ENCODE results near the gene AIF1L.
"Not testable (repeated sequence)": the region's sequence is repeated elsewhere in the genome, so short reads cannot be mapped to it uniquely, and the experiment has no call there.

AIF1L gene

DNA sequence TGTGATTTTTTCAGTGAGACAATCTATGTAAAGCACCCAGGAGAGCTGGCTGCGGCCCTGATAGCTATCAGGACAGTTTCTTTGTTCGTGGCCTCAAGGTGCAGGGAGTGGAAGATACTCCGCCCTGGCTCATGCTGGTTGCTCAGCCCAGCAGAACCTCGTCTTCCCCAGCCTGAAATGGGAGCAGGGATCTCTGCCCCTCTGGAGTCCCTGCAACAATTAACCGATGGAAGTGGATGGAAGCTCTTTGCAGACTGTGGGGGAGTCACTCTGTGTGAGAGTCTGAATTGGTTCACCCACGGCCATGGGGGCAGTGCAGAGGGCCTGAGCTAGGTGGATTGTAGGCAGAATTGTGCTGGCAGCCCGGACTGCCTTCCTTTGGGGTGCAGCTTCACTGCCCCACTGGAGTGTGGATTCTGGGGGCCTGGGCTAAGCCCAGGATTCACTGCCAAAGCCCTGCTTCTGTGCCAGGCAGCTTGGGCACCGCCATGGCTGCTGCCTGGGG, 2.8 kb downstream of the AIF1L start:
- peaks cover 8% of the 10 kb centered on the region for H3K4me1 ChIP-seq (ENCODE audit: control insufficient read depth, insufficient read depth, low read length, poor library complexity, severe bottlenecking)
- peaks cover 8% of the 10 kb centered on the region for H3K27me3 ChIP-seq (replicated peaks; ENCODE audit: control insufficient read depth, insufficient read depth, low read length, poor library complexity, severe bottlenecking)
- no peaks in the 10 kb centered on the region for H3K9me3 ChIP-seq (ENCODE audit: control insufficient read depth, low read length)
- DNase-seq: no peak
- no peaks in the 10 kb centered on the region for H3K36me3 ChIP-seq (ENCODE audit: control insufficient read depth, insufficient read depth, low read length)
- no peak overlapping the region for H3K4me3 ChIP-seq (ENCODE audit: insufficient read depth, low read depth, low read length, poor library complexity, severe bottlenecking)
- H3K27ac ChIP-seq (ENCODE audit: insufficient read depth, low read length, poor library complexity, severe bottlenecking): no peak overlapping the region

GRCh38 chr9:131099845-131100244, 3.5 kb downstream of the AIF1L start:
- H3K4me1 ChIP-seq (ENCODE audit: control insufficient read depth, insufficient read depth, low read length, poor library complexity, severe bottlenecking); H3K9me3 ChIP-seq (ENCODE audit: control insufficient read depth, low read length); DNase-seq; H3K27ac ChIP-seq (ENCODE audit: insufficient read depth, low read length, poor library complexity, severe bottlenecking); H3K27me3 ChIP-seq (replicated peaks; ENCODE audit: control insufficient read depth, insufficient read depth, low read length, poor library complexity, severe bottlenecking); H3K36me3 ChIP-seq (ENCODE audit: control insufficient read depth, insufficient read depth, low read length); H3K4me3 ChIP-seq (ENCODE audit: insufficient read depth, low read depth, low read length, poor library complexity, severe bottlenecking): not testable (repeated sequence)

DNA sequence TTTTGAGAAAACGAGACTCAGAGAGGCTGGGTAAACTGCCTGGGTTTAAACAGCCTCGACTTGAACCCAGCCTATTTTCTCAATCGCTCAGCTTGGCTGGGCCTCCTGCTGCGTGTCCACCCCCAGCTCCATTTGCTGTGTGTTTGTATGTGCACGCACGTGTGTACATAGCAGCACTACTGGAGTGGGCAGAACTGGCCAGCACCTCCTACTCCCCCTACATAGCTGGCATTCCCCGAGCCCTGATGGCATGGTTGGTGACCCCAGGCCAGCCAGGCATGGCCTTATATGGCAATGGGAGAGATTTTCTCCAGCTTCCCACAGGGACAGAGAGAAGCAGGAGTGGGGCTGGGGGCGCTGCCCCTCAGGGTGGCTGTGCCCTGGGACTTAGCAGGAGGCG, 4.1 kb downstream of the AIF1L start:
- Histone ChIP-seq H3K4me3 (ENCODE audit: insufficient read depth, low read depth, low read length, poor library complexity, severe bottlenecking) (no peak overlapping the region), H3K36me3 (ENCODE audit: control insufficient read depth, insufficient read depth, low read length) (no peaks in the 10 kb centered on the region), H3K4me1 (ENCODE audit: control insufficient read depth, insufficient read depth, low read length, poor library complexity, severe bottlenecking) (peaks cover 8% of the 10 kb centered on the region), H3K27ac (ENCODE audit: insufficient read depth, low read length, poor library complexity, severe bottlenecking) (no peak overlapping the region), H3K9me3 (ENCODE audit: control insufficient read depth, low read length) (no peaks in the 10 kb centered on the region), H3K27me3 (replicated peaks; ENCODE audit: control insufficient read depth, insufficient read depth, low read length, poor library complexity, severe bottlenecking) (peaks cover 5% of the 10 kb centered on the region)
- no peak for DNase-seq

DNA sequence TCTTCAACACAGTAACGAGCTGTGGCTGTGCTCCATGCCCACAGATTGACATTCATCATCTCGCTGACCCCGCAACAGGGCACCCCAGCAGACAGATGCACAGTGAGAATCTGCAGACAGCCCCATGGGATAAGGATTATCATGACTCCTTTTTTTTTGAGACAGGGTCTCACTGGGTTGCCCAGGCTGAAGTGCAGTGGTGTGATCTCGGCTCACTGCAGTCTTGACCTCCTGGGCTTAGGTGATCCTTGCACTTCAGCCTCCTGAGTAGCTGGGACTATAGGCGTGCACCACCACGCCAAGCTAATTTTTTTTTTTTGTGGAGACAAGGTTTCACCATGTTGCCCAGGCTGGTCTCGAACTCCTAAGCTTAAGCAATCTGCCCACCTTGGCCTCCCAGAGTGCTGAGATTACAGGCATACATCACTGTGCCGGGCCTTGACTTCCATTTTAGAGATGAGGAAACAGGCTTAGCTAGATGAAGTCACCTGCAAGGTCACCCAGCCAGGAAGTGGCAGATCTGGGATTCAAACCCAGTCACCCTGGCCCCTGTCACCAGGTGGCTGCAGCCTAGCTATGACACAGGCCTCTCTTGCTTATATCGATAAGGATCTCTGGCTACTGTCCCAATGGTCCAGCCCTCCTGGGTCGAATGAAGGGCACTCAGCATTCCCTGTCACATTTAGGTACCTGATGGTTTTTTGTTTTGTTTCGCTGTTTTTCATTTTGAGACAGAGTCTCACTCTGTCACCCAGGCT, 5.1 kb downstream of the AIF1L start:
- Histone ChIP-seq H3K36me3 (ENCODE audit: control insufficient read depth, insufficient read depth, low read length) (no peaks in the 10 kb centered on the region), H3K27me3 (replicated peaks; ENCODE audit: control insufficient read depth, insufficient read depth, low read length, poor library complexity, severe bottlenecking) (no peaks in the 10 kb centered on the region), H3K9me3 (ENCODE audit: control insufficient read depth, low read length) (no peaks in the 10 kb centered on the region), H3K27ac (ENCODE audit: insufficient read depth, low read length, poor library complexity, severe bottlenecking) (no peak overlapping the region), H3K4me3 (ENCODE audit: insufficient read depth, low read depth, low read length, poor library complexity, severe bottlenecking) (no peak overlapping the region), H3K4me1 (ENCODE audit: control insufficient read depth, insufficient read depth, low read length, poor library complexity, severe bottlenecking) (peaks cover 8% of the 10 kb centered on the region)
- no peak for DNase-seq

GRCh38 chr9:131103024-131103423, 6.7 kb downstream of the AIF1L start:
- no peaks in the 10 kb centered on the region for H3K9me3 ChIP-seq (ENCODE audit: control insufficient read depth, low read length)
- H3K27me3 ChIP-seq (replicated peaks; ENCODE audit: control insufficient read depth, insufficient read depth, low read length, poor library complexity, severe bottlenecking): no peaks in the 10 kb centered on the region
- no peaks in the 10 kb centered on the region for H3K36me3 ChIP-seq (ENCODE audit: control insufficient read depth, insufficient read depth, low read length)
- H3K4me3 ChIP-seq (ENCODE audit: insufficient read depth, low read depth, low read length, poor library complexity, severe bottlenecking): no peak overlapping the region
- H3K4me1 ChIP-seq (ENCODE audit: control insufficient read depth, insufficient read depth, low read length, poor library complexity, severe bottlenecking): no peaks in the 10 kb centered on the region
- no peak for DNase-seq
- no peak overlapping the region for H3K27ac ChIP-seq (ENCODE audit: insufficient read depth, low read length, poor library complexity, severe bottlenecking)

DNA sequence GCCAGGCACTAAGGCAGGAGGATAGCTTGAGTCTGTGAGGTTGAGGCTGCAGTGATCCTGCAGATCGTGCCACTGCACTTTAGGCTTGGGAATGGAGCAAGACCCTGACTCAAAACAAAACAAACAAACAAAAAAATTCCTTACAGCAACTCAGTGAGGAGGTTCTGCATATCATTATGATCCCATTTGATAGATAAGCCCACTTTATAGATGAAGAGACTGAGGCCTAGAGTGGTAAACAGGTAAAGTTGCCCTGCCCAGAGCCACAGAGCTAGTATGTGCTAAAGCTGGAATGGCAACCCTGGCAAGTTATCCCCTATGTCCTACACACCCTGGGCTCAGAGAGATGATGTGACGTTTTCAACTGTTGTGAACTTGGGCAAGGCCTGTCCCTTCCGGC, 7.2 kb downstream of the AIF1L start:
- Histone ChIP-seq H3K9me3 (ENCODE audit: control insufficient read depth, low read length) (no peaks in the 10 kb centered on the region), H3K4me3 (ENCODE audit: insufficient read depth, low read depth, low read length, poor library complexity, severe bottlenecking) (no peak overlapping the region), H3K27me3 (replicated peaks; ENCODE audit: control insufficient read depth, insufficient read depth, low read length, poor library complexity, severe bottlenecking) (no peaks in the 10 kb centered on the region), H3K4me1 (ENCODE audit: control insufficient read depth, insufficient read depth, low read length, poor library complexity, severe bottlenecking) (no peaks in the 10 kb centered on the region), H3K27ac (ENCODE audit: insufficient read depth, low read length, poor library complexity, severe bottlenecking) (no peak overlapping the region), H3K36me3 (ENCODE audit: control insufficient read depth, insufficient read depth, low read length) (no peaks in the 10 kb centered on the region)
- no peak for DNase-seq

- Histone ChIP-seq H3K36me3 (ENCODE audit: control insufficient read depth, insufficient read depth, low read length) (no peaks in the 10 kb centered on the region), H3K9me3 (ENCODE audit: control insufficient read depth, low read length) (no peaks in the 10 kb centered on the region), H3K4me1 (ENCODE audit: control insufficient read depth, insufficient read depth, low read length, poor library complexity, severe bottlenecking) (no peaks in the 10 kb centered on the region), H3K27ac (ENCODE audit: insufficient read depth, low read length, poor library complexity, severe bottlenecking) (no peak overlapping the region), H3K4me3 (ENCODE audit: insufficient read depth, low read depth, low read length, poor library complexity, severe bottlenecking) (no peak overlapping the region), H3K27me3 (replicated peaks; ENCODE audit: control insufficient read depth, insufficient read depth, low read length, poor library complexity, severe bottlenecking) (no peaks in the 10 kb centered on the region)
- no peak for DNase-seq
Observed at GRCh38 chr9:131104016-131104740, 7.8 kb downstream of the AIF1L start.

- Histone ChIP-seq H3K36me3 (ENCODE audit: control insufficient read depth, insufficient read depth, low read length) (no peaks in the 10 kb centered on the region), H3K27ac (ENCODE audit: insufficient read depth, low read length, poor library complexity, severe bottlenecking) (no peak overlapping the region), H3K4me1 (ENCODE audit: control insufficient read depth, insufficient read depth, low read length, poor library complexity, severe bottlenecking) (no peaks in the 10 kb centered on the region), H3K4me3 (ENCODE audit: insufficient read depth, low read depth, low read length, poor library complexity, severe bottlenecking) (no peak overlapping the region), H3K27me3 (replicated peaks; ENCODE audit: control insufficient read depth, insufficient read depth, low read length, poor library complexity, severe bottlenecking) (no peaks in the 10 kb centered on the region), H3K9me3 (ENCODE audit: control insufficient read depth, low read length) (no peaks in the 10 kb centered on the region)
- DNase-seq: no peak
Observed at GRCh38 chr9:131105952-131106351, 9.6 kb downstream of the AIF1L start.

- no peaks in the 10 kb centered on the region for H3K9me3 ChIP-seq (ENCODE audit: control insufficient read depth, low read length)
- no peaks in the 10 kb centered on the region for H3K27me3 ChIP-seq (replicated peaks; ENCODE audit: control insufficient read depth, insufficient read depth, low read length, poor library complexity, severe bottlenecking)
- no peak overlapping the region for H3K27ac ChIP-seq (ENCODE audit: insufficient read depth, low read length, poor library complexity, severe bottlenecking)
- H3K4me3 ChIP-seq (ENCODE audit: insufficient read depth, low read depth, low read length, poor library complexity, severe bottlenecking): no peak overlapping the region
- no peak for DNase-seq
- no peaks in the 10 kb centered on the region for H3K36me3 ChIP-seq (ENCODE audit: control insufficient read depth, insufficient read depth, low read length)
- H3K4me1 ChIP-seq (ENCODE audit: control insufficient read depth, insufficient read depth, low read length, poor library complexity, severe bottlenecking): no peaks in the 10 kb centered on the region
Observed at GRCh38 chr9:131107760-131108159, 11.4 kb downstream of the AIF1L start.

GRCh38 chr9:131111186-131111853, 15.0 kb downstream of the AIF1L start:
- Histone ChIP-seq H3K27ac (ENCODE audit: insufficient read depth, low read length, poor library complexity, severe bottlenecking) (no peak overlapping the region), H3K27me3 (replicated peaks; ENCODE audit: control insufficient read depth, insufficient read depth, low read length, poor library complexity, severe bottlenecking) (no peaks in the 10 kb centered on the region), H3K4me1 (ENCODE audit: control insufficient read depth, insufficient read depth, low read length, poor library complexity, severe bottlenecking) (no peaks in the 10 kb centered on the region), H3K9me3 (ENCODE audit: control insufficient read depth, low read length) (no peaks in the 10 kb centered on the region), H3K36me3 (ENCODE audit: control insufficient read depth, insufficient read depth, low read length) (no peaks in the 10 kb centered on the region), H3K4me3 (ENCODE audit: insufficient read depth, low read depth, low read length, poor library complexity, severe bottlenecking) (no peak overlapping the region)
- DNase-seq: no peak

Measured in effector memory CD4-positive, alpha-beta T cell (primary cell).